Thyroid gland (tissue), 4 donors: ENCODE data around the gene LDB2.

Experiments
- POLR2A ChIP-seq, 2 donors: fragments of 450-650 bp; IDR thresholded peaks; one replicate each; pipeline ENCODE4 v1.6.1; 2017; ENCODE audit warnings: antibody characterized with exemption in 2 of 2, mild to moderate bottlenecking in 2 of 2, moderate library complexity in 1 of 2
- TF ChIP-seq, protein P1 (sequence below), 6 experiments: fragments of 200-600 bp in 3 of 6; fragments of 450-650 bp in 3 of 6; sonication (generic) in 3 of 6; IDR thresholded peaks; one replicate each; pipeline ENCODE4 v1.5.1; 2016 to 2019; ENCODE audit warnings: antibody characterized with exemption in 6 of 6, mild to moderate bottlenecking in 2 of 6, inconsistent platforms in 1 of 6, moderate library complexity in 1 of 6

DNA sequence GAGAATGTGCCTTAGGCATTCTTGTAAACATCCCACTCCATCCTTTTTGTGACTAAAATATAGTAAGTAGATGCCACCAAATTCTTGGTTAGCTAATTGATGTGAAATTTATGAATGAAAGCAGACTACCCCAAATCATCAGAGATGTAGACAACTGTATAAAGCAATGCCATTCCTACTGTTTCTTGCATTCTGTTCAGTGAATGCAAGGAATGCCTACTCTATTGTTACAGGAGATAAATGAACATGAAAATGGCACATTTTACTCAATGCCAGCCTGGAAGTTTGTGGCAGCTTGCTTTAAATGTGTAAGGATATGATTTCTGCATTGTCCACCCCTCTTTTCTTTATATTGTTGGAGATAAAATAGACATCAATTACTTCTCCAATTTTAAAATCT lies 317.9 kb downstream of the LDB2 start:
- TF ChIP-seq, protein P1, sequence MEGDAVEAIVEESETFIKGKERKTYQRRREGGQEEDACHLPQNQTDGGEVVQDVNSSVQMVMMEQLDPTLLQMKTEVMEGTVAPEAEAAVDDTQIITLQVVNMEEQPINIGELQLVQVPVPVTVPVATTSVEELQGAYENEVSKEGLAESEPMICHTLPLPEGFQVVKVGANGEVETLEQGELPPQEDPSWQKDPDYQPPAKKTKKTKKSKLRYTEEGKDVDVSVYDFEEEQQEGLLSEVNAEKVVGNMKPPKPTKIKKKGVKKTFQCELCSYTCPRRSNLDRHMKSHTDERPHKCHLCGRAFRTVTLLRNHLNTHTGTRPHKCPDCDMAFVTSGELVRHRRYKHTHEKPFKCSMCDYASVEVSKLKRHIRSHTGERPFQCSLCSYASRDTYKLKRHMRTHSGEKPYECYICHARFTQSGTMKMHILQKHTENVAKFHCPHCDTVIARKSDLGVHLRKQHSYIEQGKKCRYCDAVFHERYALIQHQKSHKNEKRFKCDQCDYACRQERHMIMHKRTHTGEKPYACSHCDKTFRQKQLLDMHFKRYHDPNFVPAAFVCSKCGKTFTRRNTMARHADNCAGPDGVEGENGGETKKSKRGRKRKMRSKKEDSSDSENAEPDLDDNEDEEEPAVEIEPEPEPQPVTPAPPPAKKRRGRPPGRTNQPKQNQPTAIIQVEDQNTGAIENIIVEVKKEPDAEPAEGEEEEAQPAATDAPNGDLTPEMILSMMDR (IDR thresholded peaks at IDR 0.05), result no peak
- no peak for TF ChIP-seq POLR2A (IDR thresholded peaks at IDR 0.05)
